Measurements from ENCODE around the gene SDR9C7. TPM values are rescaled to one million over a fixed set of nuclear protein-coding genes. Genes with fewer than 3 reads are reported as not detected.
"Not testable (repeated sequence)": the region's sequence is repeated elsewhere in the genome, so short reads cannot be mapped to it uniquely, and the experiment has no call there.

SDR9C7 gene
- total RNA-seq, 1 donor = not detected

- Histone ChIP-seq H3K4me1 (ENCODE audit: insufficient read depth, low read length) (no peaks in the 10 kb centered on the region), H3K9me3 (ENCODE audit: low read depth, low read length) (peaks cover 4% of the 10 kb centered on the region)
Observed at GRCh38 chr12:56880125-56880992, 53.8 kb downstream of the SDR9C7 start.

GRCh38 chr12:56879240-56880124 lies 54.7 kb downstream of the SDR9C7 start:
- H3K4me1 ChIP-seq (ENCODE audit: insufficient read depth, low read length); H3K9me3 ChIP-seq (ENCODE audit: low read depth, low read length); H3K4me3 ChIP-seq (ENCODE audit: low read length); H3K27me3 ChIP-seq (ENCODE audit: insufficient read depth, low read length): not testable (repeated sequence)

More at GRCh38 chr12:56880125-56880992, 53.8 kb downstream of the SDR9C7 start:
- no peak overlapping the region for H3K4me3 ChIP-seq (ENCODE audit: low read length)
- H3K27me3 ChIP-seq (ENCODE audit: insufficient read depth, low read length) = no peaks in the 10 kb centered on the region

GRCh38 chr12:56878010-56878339 lies 56.2 kb downstream of the SDR9C7 start:
- Histone ChIP-seq H3K4me1 (ENCODE audit: insufficient read depth, low read length) (no peaks in the 10 kb centered on the region), H3K27me3 (ENCODE audit: insufficient read depth, low read length) (no peaks in the 10 kb centered on the region), H3K9me3 (ENCODE audit: low read depth, low read length) (peaks cover 4% of the 10 kb centered on the region), H3K4me3 (ENCODE audit: low read length) (no peak overlapping the region)

GRCh38 chr12:56877195-56878009 lies 56.8 kb downstream of the SDR9C7 start:
- no peak overlapping the region for H3K4me3 ChIP-seq (ENCODE audit: low read length)
- H3K4me1 ChIP-seq (ENCODE audit: insufficient read depth, low read length) = no peaks in the 10 kb centered on the region
- H3K27me3 ChIP-seq (ENCODE audit: insufficient read depth, low read length) = no peaks in the 10 kb centered on the region
- peaks cover 4% of the 10 kb centered on the region for H3K9me3 ChIP-seq (ENCODE audit: low read depth, low read length)

- Histone ChIP-seq H3K27me3 (ENCODE audit: insufficient read depth, low read length) (no peaks in the 10 kb centered on the region), H3K9me3 (ENCODE audit: low read depth, low read length) (no peaks in the 10 kb centered on the region), H3K4me3 (ENCODE audit: low read length) (no peak overlapping the region), H3K4me1 (ENCODE audit: insufficient read depth, low read length) (no peaks in the 10 kb centered on the region)
Observed at GRCh38 chr12:56874821-56875220, 59.4 kb downstream of the SDR9C7 start.

- Histone ChIP-seq H3K4me3 (ENCODE audit: low read length) (no peak overlapping the region), H3K4me1 (ENCODE audit: insufficient read depth, low read length) (no peaks in the 10 kb centered on the region), H3K27me3 (ENCODE audit: insufficient read depth, low read length) (no peaks in the 10 kb centered on the region), H3K9me3 (ENCODE audit: low read depth, low read length) (no peaks in the 10 kb centered on the region)
Observed at GRCh38 chr12:56873382-56873781, 60.8 kb downstream of the SDR9C7 start.

Other genes starting within 250 kb of the SDR9C7 start
- gene PTGES3, start 246.1 kb downstream of the SDR9C7 start, total RNA-seq = 78.4 TPM
- gene NACA, start 209.1 kb downstream of the SDR9C7 start, total RNA-seq = 2,113 TPM
- gene PRIM1, start 182.1 kb downstream of the SDR9C7 start, total RNA-seq = 8.6 TPM
- gene HSD17B6, start 171.1 kb downstream of the SDR9C7 start, total RNA-seq = not detected
- 0.42 TPM for gene RDH16, start 23.2 kb upstream of the SDR9C7 start, total RNA-seq
- 12.8 TPM for gene ZBTB39, start 72.1 kb upstream of the SDR9C7 start, total RNA-seq
- gene TAC3, start 82.1 kb upstream of the SDR9C7 start, total RNA-seq = not detected
- gene MYO1A, start 115.7 kb upstream of the SDR9C7 start, total RNA-seq = 0.31 TPM
- 6.6 TPM for gene NEMP1, start 144.4 kb upstream of the SDR9C7 start, total RNA-seq
- gene NAB2, start 154.7 kb upstream of the SDR9C7 start, total RNA-seq = 16.3 TPM
- gene STAT6, start 177.0 kb upstream of the SDR9C7 start, total RNA-seq = 68.1 TPM
- gene LRP1, start 194.1 kb upstream of the SDR9C7 start, total RNA-seq = 56.0 TPM
- not detected for gene LRP1-AS, start 213.2 kb upstream of the SDR9C7 start, total RNA-seq

All from mononuclear cell (primary cell).